WI38 (cell line): ENCODE data around the gene UCN.
A peak's percentile ranks its signal among the peaks of the same experiment; 100 is the strongest.

ENCODE experiments used
- H3K4me3 ChIP-seq: 2 replicates; pipeline ENCODE4 v1.5.1; 2011; ENCODE audit warnings: low read depth, mild to moderate bottlenecking, control low read depth, low read length
- CTCF ChIP-seq: IDR thresholded peaks from 2 replicates; pipeline ENCODE4 v1.5.1; 2012; ENCODE audit warnings: low read depth, mild to moderate bottlenecking, control low read depth, low read length

UCN gene

GRCh38 chr2:27350106-27350693 lies 42.0 kb upstream of the UCN start:
- no peak for TF ChIP-seq CTCF
- no peak overlapping the region for H3K4me3 ChIP-seq

GRCh38 chr2:27347641-27348040 lies 39.4 kb upstream of the UCN start:
- no peak overlapping the region for H3K4me3 ChIP-seq
- no peak for TF ChIP-seq CTCF

- H3K4me3 ChIP-seq: no peak overlapping the region
These were observed 27.9 kb upstream of the UCN start for GRCh38 chr2:27336173-27336572.

GRCh38 chr2:27335311-27335710 lies 27.1 kb upstream of the UCN start:
- TF ChIP-seq CTCF: no peak
- H3K4me3 ChIP-seq: no peak overlapping the region

More at GRCh38 chr2:27336173-27336572, 27.9 kb upstream of the UCN start:
- no peak for TF ChIP-seq CTCF

DNA sequence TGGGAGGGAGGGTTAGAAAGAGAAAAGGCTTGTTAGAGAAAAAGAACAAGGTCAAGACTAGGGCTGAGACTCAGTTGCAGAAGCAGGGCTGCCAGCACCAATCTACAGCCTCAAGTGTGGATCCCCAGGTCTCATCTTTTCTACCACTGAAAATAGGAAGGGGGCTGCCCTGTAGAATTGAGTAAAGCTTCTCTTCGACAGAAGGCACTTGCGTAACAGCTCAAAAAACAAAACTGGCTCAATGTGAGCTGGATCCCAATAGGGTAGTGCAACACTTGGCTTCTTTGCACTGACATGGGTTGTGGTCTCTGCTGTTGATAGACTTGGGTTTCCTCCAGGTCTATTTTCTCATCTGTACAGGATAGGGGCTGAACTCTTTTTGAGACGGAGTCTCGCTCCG lies 16.5 kb upstream of the UCN start:
- no peak overlapping the region for H3K4me3 ChIP-seq
- TF ChIP-seq CTCF: no peak

DNA sequence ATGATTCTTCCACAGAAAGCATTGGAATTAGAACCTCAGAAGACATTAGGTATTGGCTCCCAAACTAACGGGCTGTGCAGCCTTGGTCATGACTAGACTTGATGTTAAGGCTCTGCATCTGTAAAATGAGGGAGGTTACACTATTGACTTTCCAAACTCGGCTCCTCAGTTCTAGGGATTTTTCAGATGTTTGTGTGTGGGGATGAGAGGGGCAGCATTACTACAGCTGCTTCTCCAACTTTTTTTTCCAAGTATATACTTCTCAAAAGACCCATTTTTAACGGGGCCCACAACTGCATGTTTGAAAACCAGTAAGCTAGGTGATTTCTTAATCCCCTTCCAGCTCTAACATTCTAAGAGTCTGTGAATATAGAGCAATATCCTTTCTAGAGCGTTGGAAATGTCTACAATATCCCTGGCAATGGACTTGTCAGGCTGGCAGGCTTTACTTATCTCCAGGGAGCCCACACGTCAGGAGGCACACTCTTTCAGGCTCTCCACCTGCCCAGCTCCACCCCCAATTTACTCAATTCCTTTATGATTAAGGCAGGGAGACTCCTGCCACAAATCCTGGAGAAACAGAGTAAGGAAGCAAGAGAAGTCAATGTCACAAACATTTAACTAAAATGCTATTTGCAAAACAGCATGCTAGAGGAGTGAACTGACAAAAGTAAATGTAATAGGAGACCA lies 15.5 kb upstream of the UCN start:
- TF ChIP-seq CTCF: no peak
- peak overlapping the region; percentile 85 for H3K4me3 ChIP-seq

DNA sequence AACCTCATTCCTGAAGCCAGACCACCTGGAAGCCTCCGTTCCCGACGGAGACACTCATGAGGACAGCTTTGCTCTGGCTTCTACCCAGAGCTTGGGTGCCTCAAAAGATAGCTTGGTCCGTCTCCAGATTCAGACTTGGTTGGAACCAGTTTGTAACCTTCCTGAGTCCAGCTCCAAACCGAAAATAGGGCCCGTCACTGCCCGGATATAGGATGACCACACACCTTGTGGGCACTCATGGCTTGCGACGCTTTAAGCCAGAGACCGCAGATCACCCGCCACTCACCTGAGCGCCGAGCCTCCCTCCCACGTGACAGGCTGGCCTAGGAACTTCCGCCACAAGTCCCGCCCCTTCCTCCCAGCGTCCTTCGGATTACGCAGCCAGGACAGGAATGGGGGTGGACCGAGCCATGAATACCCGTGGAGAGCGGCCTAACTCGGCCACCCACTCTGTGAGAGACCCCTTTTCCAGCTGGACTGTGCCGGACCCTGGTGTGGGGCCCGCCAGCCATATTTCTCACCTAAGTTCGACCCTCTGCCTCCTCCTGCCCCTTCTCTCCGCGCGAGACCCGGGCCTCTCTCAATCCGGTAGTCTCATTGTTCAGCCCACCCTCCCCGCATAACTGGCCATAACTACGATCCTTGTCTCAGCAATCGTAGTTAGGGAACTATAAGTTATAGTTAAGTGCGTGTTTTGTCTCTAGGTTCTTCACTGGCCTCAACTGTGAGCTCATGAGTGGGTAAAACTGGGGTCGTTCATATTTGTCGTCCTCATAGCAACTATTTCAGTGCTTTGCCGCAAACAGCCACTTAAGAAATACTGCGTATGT lies 14.7 kb upstream of the UCN start, which contains the start of gene MPV17:
Gene MPV17 (minus strand): TSS at position 332 of the 830 bp plus-strand sequence. CDS start 580 bp downstream, outside the sequence.
- peak within 1 kb of the TSS; percentile 85 for H3K4me3 ChIP-seq
- TF ChIP-seq CTCF: no peak
